Measurements from ENCODE around the gene TNP2.
"Not testable (repeated sequence)": the region's sequence is repeated elsewhere in the genome, so short reads cannot be mapped to it uniquely, and the experiment has no call there.

TNP2 gene

DNA sequence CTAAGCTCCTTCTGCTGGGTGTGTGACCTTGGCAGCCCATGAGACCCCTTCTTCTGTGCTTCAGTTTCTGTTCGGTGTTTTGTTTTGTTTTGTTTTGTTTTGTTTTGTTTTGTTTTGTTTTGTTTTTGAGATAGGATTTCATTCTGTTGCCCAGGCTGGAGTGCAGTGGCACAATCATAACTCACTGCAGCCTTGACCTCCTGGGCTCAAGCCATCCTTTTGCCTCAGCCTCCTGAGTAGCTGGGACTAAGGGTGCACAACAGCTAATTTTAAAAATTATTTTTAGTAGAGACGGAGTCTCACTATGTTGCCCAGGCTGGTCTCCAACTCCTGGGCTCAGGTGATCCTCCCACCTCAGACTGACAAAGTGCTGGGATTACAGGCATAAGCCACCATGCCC, 48.6 kb downstream of the TNP2 start:
- DNase-seq (ENCODE audit: low read depth, low spot score), result not testable (repeated sequence)

DNA sequence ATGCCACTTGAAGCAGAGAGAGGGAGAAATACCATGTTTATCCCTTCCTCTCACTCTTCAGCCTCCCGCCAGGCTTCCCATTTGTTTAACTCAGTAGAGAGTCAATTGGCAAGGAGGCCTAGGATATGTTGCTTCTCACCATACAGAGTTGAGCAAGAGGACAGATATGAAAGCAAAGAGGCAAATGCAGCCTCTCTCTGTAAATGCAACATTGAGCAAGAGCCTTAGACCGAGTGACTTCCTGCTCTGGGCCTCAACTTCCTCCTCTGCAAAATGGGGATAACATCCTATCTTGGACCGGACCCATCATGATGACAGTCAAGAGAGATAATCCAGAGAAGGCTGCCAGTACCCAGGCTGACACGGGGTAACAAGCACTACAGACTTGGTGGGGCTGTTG, 49.9 kb downstream of the TNP2 start:
- no peak for DNase-seq (ENCODE audit: low read depth, low spot score)

DNA sequence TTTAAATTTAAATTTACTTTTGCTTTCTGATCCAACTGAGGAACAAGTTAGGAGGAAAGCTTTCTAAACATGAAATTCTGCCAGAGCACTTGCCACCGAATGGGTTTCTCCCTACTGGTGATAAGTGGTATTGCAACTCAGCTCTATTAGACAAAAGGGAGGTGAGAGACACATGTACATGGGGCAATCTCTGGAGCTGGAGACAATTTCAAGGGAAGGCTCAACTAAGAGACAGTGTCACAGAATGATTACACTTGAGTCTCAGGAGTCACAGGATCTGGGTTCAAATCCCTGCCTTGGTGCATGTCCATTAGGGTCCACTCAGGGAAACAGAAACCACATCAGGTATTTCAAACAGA, 50.5 kb downstream of the TNP2 start:
- no peak for DNase-seq (ENCODE audit: low read depth, low spot score)
